ENCODE results near the gene ARG2. TPM values are rescaled to one million over a fixed set of nuclear protein-coding genes. Genes with fewer than 3 reads are reported as not detected.

The ARG2 gene
- total RNA-seq, 1 experiment from 2014 or later: 4.9 TPM

DNA sequence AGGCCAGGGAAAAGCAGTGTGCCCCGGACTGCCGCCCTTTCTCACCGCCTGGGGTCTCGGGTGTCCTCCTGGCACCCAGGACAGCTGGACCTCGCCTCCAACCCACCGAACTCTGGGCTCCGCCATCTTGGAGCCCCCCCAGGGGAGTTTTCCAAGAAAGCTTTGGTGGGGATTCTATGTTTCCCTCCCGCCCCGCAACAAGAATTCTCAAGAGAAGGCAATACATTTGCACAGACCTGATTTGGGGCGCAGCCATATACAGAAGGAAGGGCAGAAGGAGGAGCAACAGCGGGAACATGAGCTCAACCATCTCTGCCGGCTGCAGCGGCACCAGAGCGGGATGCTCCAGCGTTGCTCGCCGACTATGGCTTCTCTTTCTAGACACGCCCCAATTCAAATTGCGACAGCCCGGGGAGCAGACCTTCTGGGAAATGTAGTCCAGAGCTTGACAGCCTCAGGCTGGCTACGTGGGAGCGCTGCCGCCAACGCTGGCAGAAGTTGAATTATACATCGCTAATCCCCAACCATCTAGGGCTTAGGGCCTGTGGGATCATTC is 75.8 kb downstream of the ARG2 start, which contains the start of gene RDH11:
Gene RDH11, minus strand, starts transcription at position 371 of the 556 bp plus-strand sequence. Its CDS starts 61 bp downstream, at position 310.
- Histone ChIP-seq H3K9me3 (replicated peaks) (no peaks in the 10 kb centered on the region), H3K36me3 (peaks cover 23% of the 10 kb centered on the region), H3K4me1 (replicated peaks) (peaks cover 6% of the 10 kb centered on the region), H3K4me3 (peak within 1 kb of the TSS; percentile 57), H3K27me3 (replicated peaks) (no peaks in the 10 kb centered on the region), H3K27ac (peak within 1 kb of the TSS; percentile 24; the same call in 1 of the 2 replicates)
- peak; percentile 77 to 80 for DNase-seq (ENCODE audit: low read depth in 1 of 2, low spot score in 2 of 2)

- no peak for DNase-seq (ENCODE audit: low read depth in 1 of 2, low spot score in 2 of 2)
- no peak overlapping the region for H3K4me3 ChIP-seq
- H3K27me3 ChIP-seq (replicated peaks): no peaks in the 10 kb centered on the region
- H3K27ac ChIP-seq: no peak overlapping the region
- H3K9me3 ChIP-seq (replicated peaks): no peaks in the 10 kb centered on the region
- H3K36me3 ChIP-seq: peaks cover 8% of the 10 kb centered on the region
- H3K4me1 ChIP-seq (replicated peaks): peaks cover 10% of the 10 kb centered on the region
Measured at GRCh38 chr14:67697006-67697405, 77.3 kb downstream of the ARG2 start.

DNA sequence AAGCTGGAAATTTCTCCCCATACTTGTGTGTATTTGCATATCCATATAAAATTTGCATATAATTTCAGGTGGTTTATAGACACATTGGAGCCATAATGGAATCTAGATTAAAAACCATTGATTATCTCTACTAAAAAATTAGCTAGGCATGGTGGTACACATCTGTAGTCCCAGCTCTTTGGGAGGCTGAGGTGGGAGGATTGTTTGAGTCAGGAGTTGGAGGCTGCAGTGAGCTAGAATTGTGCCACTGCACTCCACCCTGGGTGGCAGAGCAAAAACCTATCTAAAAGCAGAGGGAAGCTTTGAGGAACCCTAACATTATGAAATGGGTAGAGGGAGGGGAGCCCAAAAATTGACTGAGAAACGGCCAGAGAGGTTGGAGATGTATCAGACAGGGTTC is 78.5 kb downstream of the ARG2 start:
- no peak for DNase-seq (ENCODE audit: low read depth in 1 of 2, low spot score in 2 of 2)
- H3K4me1 ChIP-seq (replicated peaks): peaks cover 10% of the 10 kb centered on the region
- H3K27me3 ChIP-seq (replicated peaks): no peaks in the 10 kb centered on the region
- H3K9me3 ChIP-seq (replicated peaks): no peaks in the 10 kb centered on the region
- no peak overlapping the region for H3K27ac ChIP-seq
- no peak overlapping the region for H3K4me3 ChIP-seq
- H3K36me3 ChIP-seq: no peaks in the 10 kb centered on the region; the same call in 1 of the 2 replicates

Other genes with a start within 250 kb of the ARG2 start
- gene PLEK2, start 207.8 kb upstream of the ARG2 start, total RNA-seq (2014; rRNA removed; shearing (Covaris generic)): 15.9 and 20.0 TPM in 2 replicates
- 0.71 and 10.9 TPM in 2 replicates for gene TMEM229B, start 131.2 kb upstream of the ARG2 start, total RNA-seq (2014; rRNA removed; shearing (Covaris generic))
- 0.97 TPM in 1 of 2 replicates, not detected in the other for gene PLEKHH1, start 86.6 kb upstream of the ARG2 start, total RNA-seq (2014; rRNA removed; shearing (Covaris generic))
- gene PIGH, start 19.7 kb upstream of the ARG2 start, total RNA-seq (2014; rRNA removed; shearing (Covaris generic)): 11.2 and 20.4 TPM in 2 replicates
- gene VTI1B, start 54.7 kb downstream of the ARG2 start, total RNA-seq (2014; rRNA removed; shearing (Covaris generic)): 36.2 and 49.2 TPM in 2 replicates
- 54.7 and 63.4 TPM in 2 replicates for gene RDH11, start 75.8 kb downstream of the ARG2 start, total RNA-seq (2014; rRNA removed; shearing (Covaris generic))
- gene RDH12, start 82.0 kb downstream of the ARG2 start, total RNA-seq (2014; rRNA removed; shearing (Covaris generic)): not detected in 2 replicates
- gene ZFYVE26, start 196.7 kb downstream of the ARG2 start, total RNA-seq (2014; rRNA removed; shearing (Covaris generic)): 9.2 and 9.4 TPM in 2 replicates
- gene RAD51B, start 199.9 kb downstream of the ARG2 start, total RNA-seq (2014; rRNA removed; shearing (Covaris generic)): 4.7 and 6.6 TPM in 2 replicates